HepG2 (cell line): ENCODE results near the gene KLHL28. TPM values are rescaled to one million over a fixed set of nuclear protein-coding genes. Genes with fewer than 3 reads are reported as not detected.

Experiments used
- ATAC-seq: fragments of 200-7000 bp; cut with Tn5 transposase; 3 replicates; pipeline ENCODE4 v1.9.1; 2020; ENCODE audit warnings: mild to moderate bottlenecking, moderate library complexity
- BruUV-seq: library from RNA; stranded (reverse); fragments of 400-500 nt; replicated peaks from 2 replicates; lab custom pipeline; 2021; lab: Mats Ljungman, UMichigan
- CTCF ChIA-PET: fragments of 300-600 bp; formaldehyde crosslinking; extraction: SDS; loops from one replicate; lab custom pipeline; 2021; ENCODE audit warnings: low total read pairs, inconsistent platforms, low intra/inter-chr PET ratio; lab: Yijun Ruan, JAX
- POLR2A ChIA-PET: fragments of 350-600 bp; sonication (Branson Sonifier 250); formaldehyde crosslinking; loops from one replicate; lab custom pipeline; 2020; ENCODE audit warnings: antibody characterized with exemption, inconsistent platforms; lab: Yijun Ruan, JAX
- DNase-seq: peaks from one replicate; pipeline ENCODE4 v3.0.0-alpha.2; 2015; ENCODE audit warnings: low spot score
- FAIRE-seq: peaks from 3 replicates; lab custom pipeline; 2011; peaks lifted over from hg19 to GRCh38; lab: Jason Lieb, UNC
- H2AFZ ChIP-seq: one replicate; pipeline ENCODE4 v1.6.1; 2011; ENCODE audit warnings: low read length, inconsistent platforms
- H3K27ac ChIP-seq: fragments of 300-600 bp; 3 replicates; pipeline ENCODE4 v1.8.0; 2011; ENCODE audit warnings: mixed run types, mild to moderate bottlenecking, mixed read lengths, low read length, inconsistent platforms; ENCODE audit not compliant: insufficient read depth; ENCODE audit errors: extremely low read length
- H3K27me3 ChIP-seq, 2 experiments: fragments of 200-600 bp in 1 of 2; 2 replicates in 1 of 2; 3 replicates in 1 of 2; pipeline versions ENCODE4 v1.6.0 to v1.8.0; 2011; ENCODE audit warnings: low read length in 2 of 2, mild to moderate bottlenecking in 2 of 2, moderate library complexity in 2 of 2, inconsistent platforms in 1 of 2; ENCODE audit not compliant: insufficient read depth in 2 of 2, control insufficient read depth in 1 of 2
- H3K36me3 ChIP-seq, 2 experiments: fragments of 200-600 bp in 1 of 2; replicated peaks in 1 of 2; 2 replicates in 1 of 2; 3 replicates in 1 of 2; pipeline versions ENCODE4 v1.5.1 to v1.8.0; 2011; ENCODE audit warnings: low read length in 2 of 2, inconsistent platforms in 1 of 2; ENCODE audit not compliant: insufficient read depth in 2 of 2, control insufficient read depth in 1 of 2
- H3K4me1 ChIP-seq: 2 replicates; pipeline ENCODE4 v1.5.1; 2012; ENCODE audit warnings: low read length, inconsistent platforms; ENCODE audit not compliant: insufficient read depth
- H3K4me2 ChIP-seq: 2 replicates; pipeline ENCODE4 v1.6.0; 2011; ENCODE audit warnings: low read depth, low read length, inconsistent platforms
- H3K4me3 ChIP-seq, 3 experiments: fragments of 200-600 bp in 1 of 3; sonication (generic), shearing (Covaris generic) in 1 of 3; replicated peaks in 1 of 3; 2 replicates each; pipeline ENCODE4 v1.5.1; 2011 to 2016; ENCODE audit warnings: low read length in 3 of 3, inconsistent platforms in 2 of 3, low read depth in 2 of 3, mild to moderate bottlenecking in 2 of 3, control low read depth in 1 of 3, mixed read lengths in 1 of 3; ENCODE audit not compliant: insufficient read depth in 1 of 3
- H3K79me2 ChIP-seq: one replicate; pipeline ENCODE4 v1.6.1; 2011; ENCODE audit warnings: low read length, inconsistent platforms; ENCODE audit not compliant: insufficient read depth
- H3K9ac ChIP-seq: 2 replicates; pipeline ENCODE4 v1.6.0; 2011; ENCODE audit warnings: mild to moderate bottlenecking, low read depth, low read length, inconsistent platforms; ENCODE audit not compliant: insufficient read depth
- H3K9me3 ChIP-seq: 2 replicates; pipeline ENCODE4 v1.5.1; 2012; ENCODE audit warnings: mild to moderate bottlenecking, low read length
- H4K20me1 ChIP-seq: 2 replicates; pipeline ENCODE4 v1.6.0; 2011; ENCODE audit warnings: inconsistent platforms, mild to moderate bottlenecking, low read length, moderate library complexity; ENCODE audit not compliant: insufficient read depth
- ELF3 ChIP-seq: IDR thresholded peaks from 2 replicates; pipeline ENCODE4 v1.6.1; 2016; ENCODE audit warnings: missing genetic modification reagents, missing compliant biosample characterization
- FOXA3 ChIP-seq: IDR thresholded peaks from 2 replicates; pipeline ENCODE4 v1.6.1; 2016; ENCODE audit warnings: missing genetic modification reagents, missing compliant biosample characterization
- FOXP1 ChIP-seq, 2 experiments: fragments of 450-650 bp in 1 of 2; IDR thresholded peaks; 2 replicates each; pipeline ENCODE4 v1.6.1; 2017 to 2018; ENCODE audit warnings: antibody characterized with exemption in 1 of 2
- GATAD2A ChIP-seq: IDR thresholded peaks from 2 replicates; pipeline ENCODE4 v1.6.1; 2016
- NFYB ChIP-seq: sonication (generic); formaldehyde crosslinking; IDR thresholded peaks from 2 replicates; pipeline ENCODE4 v1.4.0; 2020; ENCODE audit warnings: missing genetic modification reagents
- SOX13 ChIP-seq, 3 experiments: fragments of 450-650 bp in 1 of 3; sonication (generic) in 1 of 3; formaldehyde crosslinking in 1 of 3; IDR thresholded peaks in 2 of 3; conservative IDR thresholded peaks in 1 of 3; 2 replicates each; pipeline versions ENCODE4 v1.5.0 to v1.6.1; 2016 to 2020; ENCODE audit warnings: antibody characterized with exemption in 1 of 3, mild to moderate bottlenecking in 1 of 3, missing compliant biosample characterization in 1 of 3, missing genetic modification reagents in 1 of 3, moderate library complexity in 1 of 3
- SOX5 ChIP-seq: IDR thresholded peaks from 2 replicates; pipeline ENCODE4 v1.6.1; 2016; ENCODE audit warnings: borderline replicate concordance
- SOX6 ChIP-seq, 2 experiments: fragments of 450-650 bp in 1 of 2; sonication (generic) in 1 of 2; formaldehyde crosslinking in 1 of 2; IDR thresholded peaks; 2 replicates each; pipeline versions ENCODE4 v1.4.0 to v1.6.1; 2017 to 2020; ENCODE audit warnings: antibody characterized with exemption in 1 of 2, mild to moderate bottlenecking in 1 of 2, missing genetic modification reagents in 1 of 2
- TEAD3 ChIP-seq: optimal IDR thresholded peaks from 2 replicates; pipeline ENCODE3; 2016; ENCODE audit warnings: borderline replicate concordance
- WGBS: methylation state at CpG from one replicate; pipeline ENCODE4 v1.1.6; 2017; ENCODE audit warnings: low lambda C conversion rate; 5-methylcytosine and 5-hydroxymethylcytosine counted together
- in situ Hi-C: cut with HindIII; loops from 2 replicates; pipeline ENCODE4 v1.10.0; 2017; ENCODE audit warnings: low pct_unique_long_range_greater_than_20kb; ENCODE audit not compliant: extremely low pct_ligation_motif_present
- intact Hi-C: fragments of 100-400 bp; cut with micrococcal nuclease; formaldehyde crosslinking; loops from one replicate; pipeline ENCODE4 v1.10.0; 2022; ENCODE audit not compliant: unreplicated experiment
- polyA plus RNA-seq, 8 experiments: library from polyadenylated mRNA; depleted of rRNA in 3 of 8; stranded (reverse) in 7 of 8; unstranded in 1 of 8; fragments of >200 nt; fragmentation: Illumina TruSeq in 4 of 8; extraction: Trizol in 4 of 8; gene quantifications; 2 replicates each; pipeline versions ENCODE4 v1.2.1 to v1.2.3, GENCODE V29; 2011 to 2016; ENCODE audit warnings: low read depth in 4 of 8, missing spikeins in 1 of 8, mixed read lengths in 1 of 8; ENCODE audit not compliant: insufficient read depth in 1 of 8
- total RNA-seq, 5 experiments: library from RNA; depleted of rRNA; stranded (reverse); fragments of >200 nt; fragmentation: Illumina TruSeq; extraction: Trizol; gene quantifications; 2 replicates each; pipeline ENCODE4 v1.2.3, GENCODE V29; 2016; ENCODE audit warnings: low read depth in 1 of 5
- TF ChIP-seq, protein P1 (sequence below): IDR thresholded peaks from 2 replicates; pipeline ENCODE4 v1.4.0; 2020; ENCODE audit warnings: mild to moderate bottlenecking, missing genetic modification reagents
- TF ChIP-seq, protein P2 (sequence below): sonication (generic); formaldehyde crosslinking; IDR thresholded peaks from 2 replicates; pipeline ENCODE4 v1.4.0; 2020; ENCODE audit warnings: missing genetic modification reagents

The KLHL28 gene
- total and polyA plus RNA-seq, 2 of the 13 experiments (the other 11 are each of a cell fraction or from before 2014, with no cell fraction given), result 3.4 to 6.6 TPM

DNA sequence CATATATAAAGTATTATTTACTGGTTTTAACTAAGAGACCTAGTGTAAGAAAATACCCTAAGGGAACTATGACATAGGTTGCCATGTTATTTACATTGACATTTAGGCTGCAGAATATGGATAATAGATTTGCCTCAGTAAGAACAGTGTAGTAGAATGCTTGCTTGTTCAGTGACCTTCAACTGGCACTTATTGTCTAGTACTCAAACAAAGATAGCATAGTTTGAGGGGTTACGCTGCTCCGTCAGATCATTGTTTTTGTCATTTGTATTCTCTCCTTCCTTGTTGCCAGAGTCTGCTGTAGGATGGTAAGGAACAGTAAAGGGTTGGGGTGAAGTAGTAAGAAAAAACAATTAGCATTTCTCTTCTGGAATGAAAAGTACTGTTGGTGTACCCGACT, 33.4 kb upstream of the KLHL28 start:
- H3K36me3 ChIP-seq, result peaks cover 3 to 6% of the 10 kb centered on the region in 2 experiments; a peak in 4 of 5 replicates
- in situ Hi-C loops, result no loop called here
- WGBS, result 71% methylated on average over 3 of the region's 3 CpGs
- H3K27me3 ChIP-seq, result no peaks in the 10 kb centered on the region
- intact Hi-C loops, result no loop called here
- no peak overlapping the region for H3K27ac ChIP-seq
- H3K4me1 ChIP-seq, result peaks cover 26% of the 10 kb centered on the region
- H3K79me2 ChIP-seq, result peaks cover 2% of the 10 kb centered on the region
- FAIRE-seq (peak; percentile 4), DNase-seq (peak; percentile 67), ATAC-seq (peak; percentile 81)
- H3K9ac ChIP-seq, result peak overlapping the region; percentile 22; the same call in 1 of the 2 replicates
- no peak overlapping the region for H3K4me2 ChIP-seq
- TF ChIP-seq SOX5 (CRISPR knock-in tag) (peak; percentile 94), FOXP1 (IDR thresholded peaks at IDR 0.05) (no peak), FOXP1 (CRISPR knock-in tag; IDR thresholded peaks at IDR 0.05) (peak; percentile 24; the same call in 1 of the 2 replicates), SOX13 (IDR thresholded peaks at IDR 0.05) (peak; percentile 64), SOX13 (CRISPR knock-in tag; conservative IDR thresholded peaks at IDR 0.05 in 1 of 2, IDR thresholded peaks at IDR 0.05 in 1 of 2) (peak in 1 of 2 experiments; percentile 99; a peak in 2 of 4 replicates), TEAD3 (peak; percentile 20), ELF3 (peak; percentile 61), SOX6 (IDR thresholded peaks at IDR 0.05) (no peak), SOX6 (CRISPR knock-in tag; IDR thresholded peaks at IDR 0.05) (peak; percentile 68), GATAD2A (CRISPR knock-in tag) (0 out of 2 replicates have a peak, but pooled peaks have one; percentile 28), NFYB (no peak), FOXA3 (CRISPR knock-in tag) (peak; percentile 49; the same call in 1 of the 2 replicates)
- TF ChIP-seq, protein P1, sequence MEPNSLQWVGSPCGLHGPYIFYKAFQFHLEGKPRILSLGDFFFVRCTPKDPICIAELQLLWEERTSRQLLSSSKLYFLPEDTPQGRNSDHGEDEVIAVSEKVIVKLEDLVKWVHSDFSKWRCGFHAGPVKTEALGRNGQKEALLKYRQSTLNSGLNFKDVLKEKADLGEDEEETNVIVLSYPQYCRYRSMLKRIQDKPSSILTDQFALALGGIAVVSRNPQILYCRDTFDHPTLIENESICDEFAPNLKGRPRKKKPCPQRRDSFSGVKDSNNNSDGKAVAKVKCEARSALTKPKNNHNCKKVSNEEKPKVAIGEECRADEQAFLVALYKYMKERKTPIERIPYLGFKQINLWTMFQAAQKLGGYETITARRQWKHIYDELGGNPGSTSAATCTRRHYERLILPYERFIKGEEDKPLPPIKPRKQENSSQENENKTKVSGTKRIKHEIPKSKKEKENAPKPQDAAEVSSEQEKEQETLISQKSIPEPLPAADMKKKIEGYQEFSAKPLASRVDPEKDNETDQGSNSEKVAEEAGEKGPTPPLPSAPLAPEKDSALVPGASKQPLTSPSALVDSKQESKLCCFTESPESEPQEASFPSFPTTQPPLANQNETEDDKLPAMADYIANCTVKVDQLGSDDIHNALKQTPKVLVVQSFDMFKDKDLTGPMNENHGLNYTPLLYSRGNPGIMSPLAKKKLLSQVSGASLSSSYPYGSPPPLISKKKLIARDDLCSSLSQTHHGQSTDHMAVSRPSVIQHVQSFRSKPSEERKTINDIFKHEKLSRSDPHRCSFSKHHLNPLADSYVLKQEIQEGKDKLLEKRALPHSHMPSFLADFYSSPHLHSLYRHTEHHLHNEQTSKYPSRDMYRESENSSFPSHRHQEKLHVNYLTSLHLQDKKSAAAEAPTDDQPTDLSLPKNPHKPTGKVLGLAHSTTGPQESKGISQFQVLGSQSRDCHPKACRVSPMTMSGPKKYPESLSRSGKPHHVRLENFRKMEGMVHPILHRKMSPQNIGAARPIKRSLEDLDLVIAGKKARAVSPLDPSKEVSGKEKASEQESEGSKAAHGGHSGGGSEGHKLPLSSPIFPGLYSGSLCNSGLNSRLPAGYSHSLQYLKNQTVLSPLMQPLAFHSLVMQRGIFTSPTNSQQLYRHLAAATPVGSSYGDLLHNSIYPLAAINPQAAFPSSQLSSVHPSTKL (CRISPR knock-in tag), result peak; percentile 48; the same call in 1 of the 2 replicates
- TF ChIP-seq, protein P2, sequence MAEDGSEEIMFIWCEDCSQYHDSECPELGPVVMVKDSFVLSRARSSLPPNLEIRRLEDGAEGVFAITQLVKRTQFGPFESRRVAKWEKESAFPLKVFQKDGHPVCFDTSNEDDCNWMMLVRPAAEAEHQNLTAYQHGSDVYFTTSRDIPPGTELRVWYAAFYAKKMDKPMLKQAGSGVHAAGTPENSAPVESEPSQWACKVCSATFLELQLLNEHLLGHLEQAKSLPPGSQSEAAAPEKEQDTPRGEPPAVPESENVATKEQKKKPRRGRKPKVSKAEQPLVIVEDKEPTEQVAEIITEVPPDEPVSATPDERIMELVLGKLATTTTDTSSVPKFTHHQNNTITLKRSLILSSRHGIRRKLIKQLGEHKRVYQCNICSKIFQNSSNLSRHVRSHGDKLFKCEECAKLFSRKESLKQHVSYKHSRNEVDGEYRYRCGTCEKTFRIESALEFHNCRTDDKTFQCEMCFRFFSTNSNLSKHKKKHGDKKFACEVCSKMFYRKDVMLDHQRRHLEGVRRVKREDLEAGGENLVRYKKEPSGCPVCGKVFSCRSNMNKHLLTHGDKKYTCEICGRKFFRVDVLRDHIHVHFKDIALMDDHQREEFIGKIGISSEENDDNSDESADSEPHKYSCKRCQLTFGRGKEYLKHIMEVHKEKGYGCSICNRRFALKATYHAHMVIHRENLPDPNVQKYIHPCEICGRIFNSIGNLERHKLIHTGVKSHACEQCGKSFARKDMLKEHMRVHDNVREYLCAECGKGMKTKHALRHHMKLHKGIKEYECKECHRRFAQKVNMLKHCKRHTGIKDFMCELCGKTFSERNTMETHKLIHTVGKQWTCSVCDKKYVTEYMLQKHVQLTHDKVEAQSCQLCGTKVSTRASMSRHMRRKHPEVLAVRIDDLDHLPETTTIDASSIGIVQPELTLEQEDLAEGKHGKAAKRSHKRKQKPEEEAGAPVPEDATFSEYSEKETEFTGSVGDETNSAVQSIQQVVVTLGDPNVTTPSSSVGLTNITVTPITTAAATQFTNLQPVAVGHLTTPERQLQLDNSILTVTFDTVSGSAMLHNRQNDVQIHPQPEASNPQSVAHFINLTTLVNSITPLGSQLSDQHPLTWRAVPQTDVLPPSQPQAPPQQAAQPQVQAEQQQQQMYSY, result no peak
- POLR2A ChIA-PET, result no interaction called here
- BruUV-seq, result no TSS peak
- H2AFZ ChIP-seq, result no peak overlapping the region
- no peaks in the 10 kb centered on the region for H3K9me3 ChIP-seq
- CTCF ChIA-PET, result no interaction called here
- H3K4me3 ChIP-seq, result no peak overlapping the region
- no peaks in the 10 kb centered on the region for H4K20me1 ChIP-seq
